Liver (tissue), 9 donors: ENCODE data around the gene OR4D10. TPM values are rescaled to one million over a fixed set of nuclear protein-coding genes. Genes with fewer than 3 reads are reported as not detected.

Source experiments
- DNase-seq: peaks from one replicate; pipeline ENCODE4 v3.0.0-alpha.2; 2017; ENCODE audit warnings: low spot score
- H3K27ac ChIP-seq, 2 donors: one replicate each; pipeline ENCODE4 v1.7.0; 2013; ENCODE audit warnings: inconsistent platforms in 2 of 2, low read length in 2 of 2, control low read depth in 1 of 2, low read depth in 1 of 2, mild to moderate bottlenecking in 1 of 2
- H3K27me3 ChIP-seq, 4 donors: one replicate each; pipeline versions ENCODE4 v1.6.1 to v1.7.0; 2013; ENCODE audit warnings: low read length in 3 of 4, inconsistent platforms in 1 of 4, mild to moderate bottlenecking in 1 of 4, moderate library complexity in 1 of 4; ENCODE audit not compliant: control insufficient read depth in 4 of 4, insufficient read depth in 4 of 4
- H3K36me3 ChIP-seq, 4 donors: one replicate each; pipeline versions ENCODE4 v1.6.1 to v1.7.0; 2013; ENCODE audit warnings: low read length in 3 of 4, mild to moderate bottlenecking in 3 of 4, low read depth in 1 of 4, moderate library complexity in 1 of 4; ENCODE audit not compliant: control insufficient read depth in 4 of 4, insufficient read depth in 3 of 4
- H3K4me1 ChIP-seq, 4 donors: one replicate each; pipeline versions ENCODE4 v1.6.1 to v1.7.0; 2013; ENCODE audit warnings: low read length in 3 of 4, mild to moderate bottlenecking in 3 of 4, moderate library complexity in 1 of 4; ENCODE audit not compliant: control insufficient read depth in 4 of 4, insufficient read depth in 4 of 4
- H3K4me3 ChIP-seq, 3 donors: one replicate each; pipeline versions ENCODE4 v1.6.1 to v1.7.0; 2013; ENCODE audit warnings: low read length in 3 of 3, control low read depth in 1 of 3, low read depth in 1 of 3, mild to moderate bottlenecking in 1 of 3
- H3K9ac ChIP-seq, 2 donors: one replicate each; pipeline ENCODE4 v1.7.0; 2013; ENCODE audit warnings: low read length in 2 of 2, mild to moderate bottlenecking in 2 of 2, moderate library complexity in 2 of 2, control low read depth in 1 of 2, low read depth in 1 of 2
- H3K9me3 ChIP-seq, 4 donors: one replicate each; pipeline versions ENCODE4 v1.6.1 to v1.7.0; 2013; ENCODE audit warnings: low read length in 3 of 4; ENCODE audit not compliant: control insufficient read depth in 4 of 4
- EGR1 ChIP-seq, 2 donors: IDR thresholded peaks; 2 replicates each; pipeline ENCODE4 v1.6.1; 2016 to 2018; ENCODE audit warnings: antibody characterized with exemption in 2 of 2, low read depth in 2 of 2
- FOXA1 ChIP-seq: IDR thresholded peaks from 2 replicates; pipeline ENCODE4 v1.6.1; 2016; ENCODE audit warnings: antibody characterized with exemption
- FOXA2 ChIP-seq: IDR thresholded peaks from 2 replicates; pipeline ENCODE4 v1.6.1; 2016; ENCODE audit warnings: antibody characterized with exemption
- HNF4A ChIP-seq, 2 donors: conservative IDR thresholded peaks; 2 replicates each; pipeline ENCODE4 v1.6.1; 2016; ENCODE audit warnings: antibody characterized with exemption in 2 of 2, mild to moderate bottlenecking in 2 of 2
- HNF4G ChIP-seq: IDR thresholded peaks from 2 replicates; pipeline ENCODE4 v1.6.1; 2016; ENCODE audit warnings: antibody characterized with exemption
- JUND ChIP-seq, 2 donors: IDR thresholded peaks; 2 replicates each; pipeline ENCODE4 v1.6.1; 2016; ENCODE audit warnings: antibody characterized with exemption in 2 of 2
- NR2F2 ChIP-seq: IDR thresholded peaks from 2 replicates; pipeline ENCODE4 v1.6.1; 2016; ENCODE audit warnings: antibody characterized with exemption
- RAD21 ChIP-seq, 2 donors: IDR thresholded peaks; 2 replicates each; pipeline ENCODE4 v1.6.1; 2016; ENCODE audit warnings: antibody characterized with exemption in 2 of 2, mild to moderate bottlenecking in 2 of 2
- RXRA ChIP-seq, 2 donors: IDR thresholded peaks; 2 replicates each; pipeline ENCODE4 v1.6.1; 2017 to 2018; ENCODE audit warnings: antibody characterized with exemption in 2 of 2, mild to moderate bottlenecking in 1 of 2
- SP1 ChIP-seq: IDR thresholded peaks from 2 replicates; pipeline ENCODE4 v1.6.1; 2018; ENCODE audit warnings: antibody characterized with exemption, mild to moderate bottlenecking
- TAF1 ChIP-seq: conservative IDR thresholded peaks from 2 replicates; pipeline ENCODE4 v1.6.1; 2016; ENCODE audit warnings: antibody characterized with exemption, mild to moderate bottlenecking
- YY1 ChIP-seq: IDR thresholded peaks from 2 replicates; pipeline ENCODE4 v1.6.1; 2016; ENCODE audit warnings: antibody characterized with exemption, mild to moderate bottlenecking
- WGBS: extraction: QIAGEN DNeasy Blood & Tissue Kit; methylation state at CpG from one replicate; pipeline ENCODE4 v1.1.7; 2013; 5-methylcytosine and 5-hydroxymethylcytosine counted together
- polyA plus RNA-seq, 2 donors: library from polyadenylated mRNA; stranded (reverse) in 1 of 2; unstranded in 1 of 2; fragments of 200-250 nt in 1 of 2; fragments of >200 nt in 1 of 2; fragmentation: Nextera tagmentation in 1 of 2; extraction: Ambion mirVana in 1 of 2; gene quantifications; one replicate each; pipeline versions ENCODE4 v1.2.1 to v1.2.3, GENCODE V29; 2013 to 2015
- total RNA-seq, 2 donors: library from RNA; depleted of rRNA; stranded (reverse); fragments of >200 nt; gene quantifications; one replicate each; pipeline ENCODE4 v1.2.3, GENCODE V29; 2014
- TF ChIP-seq, protein P1 (sequence below): IDR thresholded peaks from 2 replicates; pipeline ENCODE4 v1.6.1; 2016; ENCODE audit warnings: antibody characterized with exemption
- TF ChIP-seq, protein P2 (sequence below): fragments of 150-350 bp; IDR thresholded peaks from 2 replicates; pipeline ENCODE4 v1.5.1; 2017; ENCODE audit warnings: improper control_type of control experiment, low read depth, low read length; ENCODE audit not compliant: missing input control
- TF ChIP-seq, protein P3 (sequence below): IDR thresholded peaks from 2 replicates; pipeline ENCODE4 v1.6.1; 2016; ENCODE audit warnings: antibody characterized with exemption
- TF ChIP-seq, protein P4 (sequence below): IDR thresholded peaks from 2 replicates; pipeline ENCODE4 v1.6.1; 2016; ENCODE audit warnings: antibody characterized with exemption, mild to moderate bottlenecking
- donor health status: healthy.
- donor health status: healthy.
- donor health status: healthy.
- donor health status: healthy.
- donor health status: healthy.

OR4D10 gene
- total and polyA plus RNA-seq, 4 donors = not detected

DNA sequence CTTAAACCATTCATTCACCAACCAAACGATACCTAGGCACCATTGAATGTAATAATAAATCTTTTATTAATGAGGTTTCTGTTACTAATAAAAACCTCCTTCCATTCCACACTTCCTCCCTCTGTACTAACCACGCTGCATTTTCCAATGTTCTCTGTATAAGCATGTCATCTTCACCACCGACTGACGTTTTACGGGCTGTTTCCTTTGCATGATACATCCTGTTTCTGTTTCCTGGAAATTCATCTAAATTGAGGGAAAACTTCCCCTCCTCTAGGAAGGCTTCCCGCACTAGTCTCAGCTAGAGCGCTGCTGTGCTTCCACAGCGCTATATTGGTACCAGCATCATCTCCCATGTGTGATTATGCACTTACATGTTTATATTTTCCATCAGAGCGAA is 2.1 kb downstream of the OR4D10 start:
- 65% methylated on average over 9 of the region's 9 CpGs for WGBS
- TF ChIP-seq, protein P1, sequence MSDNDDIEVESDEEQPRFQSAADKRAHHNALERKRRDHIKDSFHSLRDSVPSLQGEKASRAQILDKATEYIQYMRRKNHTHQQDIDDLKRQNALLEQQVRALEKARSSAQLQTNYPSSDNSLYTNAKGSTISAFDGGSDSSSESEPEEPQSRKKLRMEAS = no peak
- TF ChIP-seq YY1 (no peak), SP1 (no peak), TAF1 (no peak), EGR1 (IDR thresholded peaks at IDR 0.05; ENCODE audit: low read depth in 2 of 2) (no peak)
- Histone ChIP-seq H3K27ac (no peak overlapping the region), H3K36me3 (no peaks in the 10 kb centered on the region), H3K27me3 (no peaks in the 10 kb centered on the region), H3K4me1 (no peaks in the 10 kb centered on the region), H3K4me3 (no peak overlapping the region), H3K9me3 (no peaks in the 10 kb centered on the region), H3K9ac (no peak overlapping the region)
- DNase-seq = no peak

DNA sequence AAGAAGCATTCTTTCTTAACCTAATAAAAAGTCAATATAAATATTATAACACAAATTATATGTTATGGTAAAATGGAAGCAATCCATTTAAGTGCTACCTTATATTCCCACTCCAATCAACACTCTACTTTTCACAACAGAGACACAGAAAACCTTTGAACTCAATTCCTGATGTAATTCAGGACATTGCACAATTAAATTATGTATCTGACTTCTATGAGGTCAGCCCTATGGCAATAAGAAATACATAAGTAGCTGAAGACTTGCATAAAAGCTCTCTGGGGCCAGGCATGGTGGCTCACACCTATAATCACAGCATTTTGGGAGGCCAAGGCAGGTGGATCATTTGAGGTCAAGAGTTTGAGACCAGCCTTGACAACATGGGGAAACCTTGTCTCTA is 6.8 kb downstream of the OR4D10 start:
- Histone ChIP-seq H3K36me3 (no peaks in the 10 kb centered on the region), H3K9ac (no peak overlapping the region), H3K27ac (no peak overlapping the region), H3K4me3 (no peak overlapping the region), H3K9me3 (no peaks in the 10 kb centered on the region), H3K4me1 (no peaks in the 10 kb centered on the region), H3K27me3 (no peaks in the 10 kb centered on the region)
- TF ChIP-seq SP1 = no peak
- TF ChIP-seq RAD21 (IDR thresholded peaks at IDR 0.05) = no peak
- TF ChIP-seq HNF4A (conservative IDR thresholded peaks at IDR 0.05) = no peak
- no peak for TF ChIP-seq HNF4G
- TF ChIP-seq JUND (IDR thresholded peaks at IDR 0.05) = no peak
- no peak for TF ChIP-seq YY1
- TF ChIP-seq, protein P2, sequence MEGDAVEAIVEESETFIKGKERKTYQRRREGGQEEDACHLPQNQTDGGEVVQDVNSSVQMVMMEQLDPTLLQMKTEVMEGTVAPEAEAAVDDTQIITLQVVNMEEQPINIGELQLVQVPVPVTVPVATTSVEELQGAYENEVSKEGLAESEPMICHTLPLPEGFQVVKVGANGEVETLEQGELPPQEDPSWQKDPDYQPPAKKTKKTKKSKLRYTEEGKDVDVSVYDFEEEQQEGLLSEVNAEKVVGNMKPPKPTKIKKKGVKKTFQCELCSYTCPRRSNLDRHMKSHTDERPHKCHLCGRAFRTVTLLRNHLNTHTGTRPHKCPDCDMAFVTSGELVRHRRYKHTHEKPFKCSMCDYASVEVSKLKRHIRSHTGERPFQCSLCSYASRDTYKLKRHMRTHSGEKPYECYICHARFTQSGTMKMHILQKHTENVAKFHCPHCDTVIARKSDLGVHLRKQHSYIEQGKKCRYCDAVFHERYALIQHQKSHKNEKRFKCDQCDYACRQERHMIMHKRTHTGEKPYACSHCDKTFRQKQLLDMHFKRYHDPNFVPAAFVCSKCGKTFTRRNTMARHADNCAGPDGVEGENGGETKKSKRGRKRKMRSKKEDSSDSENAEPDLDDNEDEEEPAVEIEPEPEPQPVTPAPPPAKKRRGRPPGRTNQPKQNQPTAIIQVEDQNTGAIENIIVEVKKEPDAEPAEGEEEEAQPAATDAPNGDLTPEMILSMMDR = no peak
- TF ChIP-seq FOXA1 = no peak
- no peak for TF ChIP-seq NR2F2
- TF ChIP-seq, protein P3, sequence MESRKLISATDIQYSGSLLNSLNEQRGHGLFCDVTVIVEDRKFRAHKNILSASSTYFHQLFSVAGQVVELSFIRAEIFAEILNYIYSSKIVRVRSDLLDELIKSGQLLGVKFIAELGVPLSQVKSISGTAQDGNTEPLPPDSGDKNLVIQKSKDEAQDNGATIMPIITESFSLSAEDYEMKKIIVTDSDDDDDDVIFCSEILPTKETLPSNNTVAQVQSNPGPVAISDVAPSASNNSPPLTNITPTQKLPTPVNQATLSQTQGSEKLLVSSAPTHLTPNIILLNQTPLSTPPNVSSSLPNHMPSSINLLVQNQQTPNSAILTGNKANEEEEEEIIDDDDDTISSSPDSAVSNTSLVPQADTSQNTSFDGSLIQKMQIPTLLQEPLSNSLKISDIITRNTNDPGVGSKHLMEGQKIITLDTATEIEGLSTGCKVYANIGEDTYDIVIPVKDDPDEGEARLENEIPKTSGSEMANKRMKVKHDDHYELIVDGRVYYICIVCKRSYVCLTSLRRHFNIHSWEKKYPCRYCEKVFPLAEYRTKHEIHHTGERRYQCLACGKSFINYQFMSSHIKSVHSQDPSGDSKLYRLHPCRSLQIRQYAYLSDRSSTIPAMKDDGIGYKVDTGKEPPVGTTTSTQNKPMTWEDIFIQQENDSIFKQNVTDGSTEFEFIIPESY = no peak
- TF ChIP-seq, protein P4, sequence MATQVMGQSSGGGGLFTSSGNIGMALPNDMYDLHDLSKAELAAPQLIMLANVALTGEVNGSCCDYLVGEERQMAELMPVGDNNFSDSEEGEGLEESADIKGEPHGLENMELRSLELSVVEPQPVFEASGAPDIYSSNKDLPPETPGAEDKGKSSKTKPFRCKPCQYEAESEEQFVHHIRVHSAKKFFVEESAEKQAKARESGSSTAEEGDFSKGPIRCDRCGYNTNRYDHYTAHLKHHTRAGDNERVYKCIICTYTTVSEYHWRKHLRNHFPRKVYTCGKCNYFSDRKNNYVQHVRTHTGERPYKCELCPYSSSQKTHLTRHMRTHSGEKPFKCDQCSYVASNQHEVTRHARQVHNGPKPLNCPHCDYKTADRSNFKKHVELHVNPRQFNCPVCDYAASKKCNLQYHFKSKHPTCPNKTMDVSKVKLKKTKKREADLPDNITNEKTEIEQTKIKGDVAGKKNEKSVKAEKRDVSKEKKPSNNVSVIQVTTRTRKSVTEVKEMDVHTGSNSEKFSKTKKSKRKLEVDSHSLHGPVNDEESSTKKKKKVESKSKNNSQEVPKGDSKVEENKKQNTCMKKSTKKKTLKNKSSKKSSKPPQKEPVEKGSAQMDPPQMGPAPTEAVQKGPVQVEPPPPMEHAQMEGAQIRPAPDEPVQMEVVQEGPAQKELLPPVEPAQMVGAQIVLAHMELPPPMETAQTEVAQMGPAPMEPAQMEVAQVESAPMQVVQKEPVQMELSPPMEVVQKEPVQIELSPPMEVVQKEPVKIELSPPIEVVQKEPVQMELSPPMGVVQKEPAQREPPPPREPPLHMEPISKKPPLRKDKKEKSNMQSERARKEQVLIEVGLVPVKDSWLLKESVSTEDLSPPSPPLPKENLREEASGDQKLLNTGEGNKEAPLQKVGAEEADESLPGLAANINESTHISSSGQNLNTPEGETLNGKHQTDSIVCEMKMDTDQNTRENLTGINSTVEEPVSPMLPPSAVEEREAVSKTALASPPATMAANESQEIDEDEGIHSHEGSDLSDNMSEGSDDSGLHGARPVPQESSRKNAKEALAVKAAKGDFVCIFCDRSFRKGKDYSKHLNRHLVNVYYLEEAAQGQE = no peak
- TF ChIP-seq FOXA2 = no peak
- TF ChIP-seq EGR1 (IDR thresholded peaks at IDR 0.05; ENCODE audit: low read depth in 2 of 2) = no peak
- TF ChIP-seq RXRA (IDR thresholded peaks at IDR 0.05) = no peak
- DNase-seq = no peak
